ENCODE measurements around the gene TENM4.

- TF ChIP-seq CTCF (IDR thresholded peaks at IDR 0.05), result no peak
- no peak for TF ChIP-seq POLR2A (IDR thresholded peaks at IDR 0.05)
Observed at GRCh38 chr11:78853521-78853920, 587.3 kb downstream of the TENM4 start.

Measured in heart left ventricle (tissue), 13 donors.